ENCODE data around the gene FOXP2.
A peak's percentile ranks its signal among the peaks of the same experiment; 100 is the strongest.
"Not testable (repeated sequence)": the region's sequence is repeated elsewhere in the genome, so short reads cannot be mapped to it uniquely, and the experiment has no call there.

The FOXP2 gene

DNA sequence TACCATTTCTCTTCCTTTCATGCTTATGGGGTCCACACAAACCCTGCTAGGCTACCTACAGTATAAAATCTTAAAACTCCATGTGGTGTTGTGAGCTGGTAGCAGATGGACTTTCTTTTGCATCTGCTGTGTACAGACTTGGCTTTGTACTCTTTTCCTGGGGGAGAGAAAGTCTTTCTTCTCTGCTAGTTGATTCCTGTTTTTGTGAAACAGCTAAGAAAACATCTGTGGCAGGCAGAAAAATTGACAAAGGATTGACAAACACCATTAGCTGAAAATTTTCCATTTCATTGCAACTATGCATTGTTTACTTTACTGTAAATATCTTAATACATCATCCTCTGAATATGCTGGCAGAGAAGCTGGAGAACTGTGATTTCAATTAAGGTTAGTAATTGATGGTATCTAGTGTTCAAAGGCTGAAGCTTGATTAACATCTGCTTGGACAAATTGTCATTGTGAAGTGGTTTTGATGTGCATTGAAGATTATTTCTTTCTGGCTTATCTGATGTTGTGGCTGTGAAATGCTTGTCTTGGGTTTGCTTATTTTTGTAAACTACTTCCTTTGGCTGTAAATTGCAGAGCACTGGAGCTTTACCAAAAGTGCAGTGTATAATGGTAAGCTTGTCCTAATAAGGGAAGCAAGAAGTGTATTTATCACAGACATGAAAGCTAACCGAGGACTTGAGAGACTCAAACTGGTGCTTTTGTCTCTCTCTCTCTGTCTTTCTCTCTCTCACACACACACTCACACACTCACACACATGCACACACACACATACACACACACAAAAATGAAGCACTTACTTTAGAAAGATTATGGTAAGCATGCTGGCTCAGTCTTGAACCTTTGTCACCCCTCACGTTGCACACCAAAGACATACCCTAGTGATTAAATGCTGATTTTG is at the start of gene FOXP2:
Gene FOXP2, plus strand, starts transcription at position 660 of the 908 bp plus-strand sequence. CDS start 11,697 bp downstream, outside the sequence.
- H3K4me3 ChIP-seq (ENCODE audit: low read depth, low read length): peak within 1 kb of the TSS; percentile 31
- DNase-seq (ENCODE audit: low read depth, low spot score): peak; percentile 56
- TF ChIP-seq, protein P1, sequence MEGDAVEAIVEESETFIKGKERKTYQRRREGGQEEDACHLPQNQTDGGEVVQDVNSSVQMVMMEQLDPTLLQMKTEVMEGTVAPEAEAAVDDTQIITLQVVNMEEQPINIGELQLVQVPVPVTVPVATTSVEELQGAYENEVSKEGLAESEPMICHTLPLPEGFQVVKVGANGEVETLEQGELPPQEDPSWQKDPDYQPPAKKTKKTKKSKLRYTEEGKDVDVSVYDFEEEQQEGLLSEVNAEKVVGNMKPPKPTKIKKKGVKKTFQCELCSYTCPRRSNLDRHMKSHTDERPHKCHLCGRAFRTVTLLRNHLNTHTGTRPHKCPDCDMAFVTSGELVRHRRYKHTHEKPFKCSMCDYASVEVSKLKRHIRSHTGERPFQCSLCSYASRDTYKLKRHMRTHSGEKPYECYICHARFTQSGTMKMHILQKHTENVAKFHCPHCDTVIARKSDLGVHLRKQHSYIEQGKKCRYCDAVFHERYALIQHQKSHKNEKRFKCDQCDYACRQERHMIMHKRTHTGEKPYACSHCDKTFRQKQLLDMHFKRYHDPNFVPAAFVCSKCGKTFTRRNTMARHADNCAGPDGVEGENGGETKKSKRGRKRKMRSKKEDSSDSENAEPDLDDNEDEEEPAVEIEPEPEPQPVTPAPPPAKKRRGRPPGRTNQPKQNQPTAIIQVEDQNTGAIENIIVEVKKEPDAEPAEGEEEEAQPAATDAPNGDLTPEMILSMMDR (IDR thresholded peaks at IDR 0.05; ENCODE audit: low read depth, low read length): no peak
- in situ Hi-C loops (cut with HindIII; ENCODE audit: low sequenced_read_pairs): no loop called here

DNA sequence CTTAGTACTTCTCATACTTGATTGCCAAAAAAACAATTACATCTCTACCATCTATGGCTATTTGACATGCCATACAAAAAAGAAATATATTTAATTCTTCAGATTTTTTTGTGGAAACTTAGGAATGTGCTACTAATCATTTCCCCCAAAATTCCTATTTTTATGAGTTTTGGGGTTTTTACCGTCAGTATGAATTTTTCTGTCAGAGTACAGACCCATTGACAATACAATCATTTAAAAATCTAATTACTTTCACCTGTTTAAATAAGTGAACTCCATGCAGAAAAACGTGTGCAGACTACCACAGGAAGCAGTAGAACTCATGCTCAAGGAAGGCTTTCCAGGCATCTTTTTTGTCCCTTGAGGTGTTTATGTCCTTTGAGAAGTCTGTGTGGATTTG is 48.8 kb upstream of the FOXP2 start:
- no peak for DNase-seq (ENCODE audit: low read depth, low spot score)
- in situ Hi-C loops (cut with HindIII; ENCODE audit: low sequenced_read_pairs): no loop called here
- TF ChIP-seq, protein P1 (IDR thresholded peaks at IDR 0.05; ENCODE audit: low read depth, low read length): no peak
- no peak overlapping the region for H3K4me3 ChIP-seq (ENCODE audit: low read depth, low read length)

DNA sequence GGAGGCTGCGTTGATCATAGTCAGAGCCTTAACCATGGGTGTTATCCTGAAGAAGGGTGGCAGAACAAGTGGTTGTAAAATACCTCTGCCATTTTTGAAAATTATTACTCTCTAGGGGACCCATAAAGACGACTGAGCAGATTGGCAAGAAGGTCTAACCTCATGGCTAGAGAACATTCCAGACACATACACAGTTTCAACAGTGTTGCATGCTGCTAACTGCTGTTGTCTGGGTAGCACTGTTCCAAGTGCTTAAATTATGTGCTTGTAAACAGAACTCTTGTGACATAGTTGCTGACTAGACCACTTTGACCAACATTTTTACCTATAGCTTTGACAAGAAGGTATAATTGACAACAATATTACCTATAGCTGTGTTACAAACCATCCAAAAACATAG is 46.1 kb upstream of the FOXP2 start:
- TF ChIP-seq, protein P1 (IDR thresholded peaks at IDR 0.05; ENCODE audit: low read depth, low read length): no peak
- in situ Hi-C loops (cut with HindIII; ENCODE audit: low sequenced_read_pairs): no loop called here
- no peak overlapping the region for H3K4me3 ChIP-seq (ENCODE audit: low read depth, low read length)
- DNase-seq (ENCODE audit: low read depth, low spot score): no peak

DNA sequence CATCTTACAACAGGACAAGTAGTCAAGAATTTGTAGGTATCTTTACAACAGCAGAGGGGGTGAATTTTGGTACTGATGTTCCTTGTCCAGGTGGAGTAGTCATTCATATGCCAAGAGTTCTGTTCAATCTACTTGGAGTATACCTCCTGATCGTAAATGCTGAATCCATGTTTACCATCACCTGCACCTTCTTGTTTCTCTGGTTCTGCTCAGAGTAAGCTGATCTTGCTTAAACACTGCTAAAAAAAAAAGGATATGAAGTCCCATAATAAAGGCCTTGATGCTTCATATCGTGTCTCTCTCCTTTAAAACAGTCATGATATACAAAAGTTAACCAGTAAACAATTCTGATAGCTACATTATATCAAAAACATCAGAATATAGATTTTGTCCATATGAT is 45.3 kb upstream of the FOXP2 start:
- H3K4me3 ChIP-seq (ENCODE audit: low read depth, low read length): no peak overlapping the region
- TF ChIP-seq, protein P1 (IDR thresholded peaks at IDR 0.05; ENCODE audit: low read depth, low read length): no peak
- in situ Hi-C loops (cut with HindIII; ENCODE audit: low sequenced_read_pairs): no loop called here
- DNase-seq (ENCODE audit: low read depth, low spot score): no peak

DNA sequence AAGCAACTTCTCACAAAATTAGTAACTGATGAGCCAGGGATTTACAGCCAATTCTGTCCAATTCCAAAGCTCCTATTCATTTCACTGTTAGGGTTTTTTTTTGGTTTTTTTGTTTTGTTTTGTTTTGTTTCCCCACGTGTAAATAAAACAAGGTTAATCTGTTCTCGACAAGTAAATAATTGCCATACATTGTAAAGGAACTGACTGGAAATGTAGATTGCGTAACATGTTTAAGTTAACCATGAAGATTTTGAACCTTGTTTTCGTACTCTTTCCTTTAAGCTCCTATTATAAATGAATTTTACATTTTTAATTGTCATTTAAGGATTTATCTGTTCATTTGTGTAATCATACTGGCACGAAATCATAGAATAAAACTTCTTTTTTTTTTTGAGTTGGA is 42.0 kb upstream of the FOXP2 start:
- in situ Hi-C loops (cut with HindIII; ENCODE audit: low sequenced_read_pairs): no loop called here
- no peak for DNase-seq (ENCODE audit: low read depth, low spot score)
- no peak overlapping the region for H3K4me3 ChIP-seq (ENCODE audit: low read depth, low read length)
- TF ChIP-seq, protein P1 (IDR thresholded peaks at IDR 0.05; ENCODE audit: low read depth, low read length): no peak

DNA sequence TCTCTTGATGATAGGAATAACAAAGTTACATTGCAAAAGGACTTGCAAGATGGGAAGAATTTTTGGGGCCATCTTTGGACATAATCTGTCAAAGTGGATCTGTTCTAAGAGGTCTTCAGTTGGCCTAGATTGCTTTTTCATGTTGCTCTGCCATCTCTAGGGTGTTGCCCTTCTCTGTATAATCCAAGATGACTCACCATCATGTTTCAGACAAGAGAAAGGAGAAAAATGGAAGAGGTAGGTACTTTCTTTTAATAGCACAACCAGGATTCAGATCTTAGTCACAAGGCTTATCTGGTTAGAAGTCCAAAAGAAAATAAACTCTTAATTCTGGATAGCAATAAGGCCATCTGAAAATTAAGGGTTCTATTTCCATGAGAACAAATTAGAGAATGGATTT is 38.7 kb upstream of the FOXP2 start:
- no peak for DNase-seq (ENCODE audit: low read depth, low spot score)
- TF ChIP-seq, protein P1 (IDR thresholded peaks at IDR 0.05; ENCODE audit: low read depth, low read length): no peak
- in situ Hi-C loops (cut with HindIII; ENCODE audit: low sequenced_read_pairs): no loop called here
- H3K4me3 ChIP-seq (ENCODE audit: low read depth, low read length): no peak overlapping the region

DNA sequence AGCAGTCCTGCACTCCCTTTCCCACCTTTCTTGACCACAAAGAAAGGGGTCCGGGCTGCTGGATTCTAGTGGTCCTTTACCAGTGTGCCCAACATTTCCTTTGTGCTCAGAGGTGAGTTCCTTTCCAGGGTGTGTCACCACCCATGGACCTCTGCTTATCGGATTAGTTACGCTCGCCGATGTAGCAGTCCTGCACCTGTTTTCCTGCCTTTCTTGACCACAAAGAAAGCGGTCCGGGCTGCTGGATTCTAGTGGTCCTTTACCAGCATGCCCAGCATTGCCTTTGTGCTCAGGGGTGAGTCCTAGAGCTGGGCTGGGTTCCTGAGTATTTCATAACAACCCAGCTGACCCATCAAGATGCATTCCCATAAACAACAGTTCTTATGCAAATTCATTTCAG is 30.7 kb upstream of the FOXP2 start:
- in situ Hi-C loops (cut with HindIII; ENCODE audit: low sequenced_read_pairs); DNase-seq (ENCODE audit: low read depth, low spot score): not testable (repeated sequence)

DNA sequence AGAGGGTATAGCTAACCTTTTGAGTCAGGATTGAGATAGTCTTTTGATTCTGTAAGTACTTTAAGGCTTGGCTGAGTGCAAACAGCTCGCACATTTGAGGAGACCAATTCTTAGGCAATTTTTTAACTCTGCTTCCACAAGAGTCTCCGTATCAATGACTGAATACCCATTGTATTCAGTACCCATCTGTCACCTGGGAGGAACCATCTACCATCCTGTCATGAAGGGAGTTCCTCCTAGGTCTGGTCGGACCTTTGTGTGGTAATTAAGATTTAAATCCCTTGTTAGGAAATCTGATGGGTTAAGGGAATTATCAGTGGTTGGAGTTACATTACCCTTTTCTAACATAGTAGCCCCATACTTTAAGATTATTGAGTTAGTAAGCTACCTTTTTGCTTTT is 30.3 kb upstream of the FOXP2 start:
- H3K4me3 ChIP-seq (ENCODE audit: low read depth, low read length); in situ Hi-C loops (cut with HindIII; ENCODE audit: low sequenced_read_pairs); DNase-seq (ENCODE audit: low read depth, low spot score): not testable (repeated sequence)

More for the DNA sequence above, 30.7 kb upstream of the FOXP2 start:
- H3K4me3 ChIP-seq (ENCODE audit: low read depth, low read length): not testable (repeated sequence)

Measured in astrocyte of the spinal cord (primary cell).